Caco-2 (cell line): ENCODE measurements around the gene AKR1C8. TPM values are rescaled to one million over a fixed set of nuclear protein-coding genes. Genes with fewer than 3 reads are reported as not detected.

Source experiments
- BruUV-seq: library from RNA; stranded (reverse); fragments of 400-500 nt; replicated peaks from 2 replicates; lab custom pipeline; 2021; lab: Mats Ljungman, UMichigan
- CTCF ChIA-PET: fragments of 300-600 bp; sonication (Branson Sonifier 250); formaldehyde crosslinking; loops from one replicate; lab custom pipeline; 2022; ENCODE audit warnings: antibody characterized with exemption; lab: Charles Lee
- POLR2A ChIA-PET: fragments of 300-600 bp; sonication (Branson Sonifier 250); formaldehyde crosslinking; loops from one replicate; lab custom pipeline; 2022; ENCODE audit warnings: antibody characterized with exemption; lab: Charles Lee
- DNase-seq, 2 experiments: peaks; one replicate each; pipeline versions ENCODE4 v3.0.0 to v3.0.0-alpha.2; 2020 to 2022
- H3K27me3 ChIP-seq: replicated peaks from 2 replicates; pipeline ENCODE4 v1.6.0; 2011; ENCODE audit warnings: low read length; ENCODE audit not compliant: control insufficient read depth, insufficient read depth
- H3K36me3 ChIP-seq: 2 replicates; pipeline ENCODE4 v1.5.1; 2011; ENCODE audit warnings: low read length; ENCODE audit not compliant: control insufficient read depth, insufficient read depth
- H3K4me1 ChIP-seq: fragments of 250-450 bp; sonication (Bioruptor Pico); 2 replicates; pipeline ENCODE4 v1.5.1; 2020; ENCODE audit warnings: mild to moderate bottlenecking
- H3K4me3 ChIP-seq: 2 replicates; pipeline ENCODE4 v1.5.1; 2011; ENCODE audit warnings: low read depth, mild to moderate bottlenecking, control low read depth, low read length
- H3K9me3 ChIP-seq: fragments of 250-450 bp; sonication (Bioruptor Pico); 2 replicates; pipeline ENCODE4 v1.5.1; 2020; ENCODE audit warnings: mild to moderate bottlenecking, moderate library complexity
- H3K27ac Mint-ChIP-seq: one replicate; pipeline ENCODE4 v1.8.0; 2022; ENCODE audit warnings: mixed read lengths; ENCODE audit not compliant: unreplicated experiment
- H3K27me3 Mint-ChIP-seq: one replicate; pipeline ENCODE4 v1.8.0; 2022; ENCODE audit warnings: mixed read lengths; ENCODE audit not compliant: insufficient read depth, unreplicated experiment
- H3K36me3 Mint-ChIP-seq: one replicate; pipeline ENCODE4 v1.8.0; 2022; ENCODE audit warnings: mild to moderate bottlenecking, mixed read lengths; ENCODE audit not compliant: insufficient read depth, unreplicated experiment
- H3K4me1 Mint-ChIP-seq: one replicate; pipeline ENCODE4 v1.8.0; 2022; ENCODE audit warnings: low read depth, mixed read lengths; ENCODE audit not compliant: unreplicated experiment
- H3K4me3 Mint-ChIP-seq: one replicate; pipeline ENCODE4 v1.8.0; 2022; ENCODE audit warnings: mild to moderate bottlenecking, moderate library complexity, mixed read lengths; ENCODE audit not compliant: unreplicated experiment
- H3K9me3 Mint-ChIP-seq: one replicate; pipeline ENCODE4 v1.8.0; 2022; ENCODE audit warnings: mixed read lengths; ENCODE audit not compliant: unreplicated experiment
- CTCF ChIP-seq, 2 experiments: fragments of 200-600 bp in 1 of 2; IDR thresholded peaks; 1 replicate in 1 of 2; 2 replicates in 1 of 2; pipeline versions ENCODE4 v1.5.1 to v1.8.0; 2011 to 2022; ENCODE audit warnings: antibody characterized with exemption in 1 of 2, control low read depth in 1 of 2, inconsistent platforms in 1 of 2, low read depth in 1 of 2, low read length in 1 of 2, mild to moderate bottlenecking in 1 of 2, moderate library complexity in 1 of 2; ENCODE audit not compliant: insufficient read depth in 1 of 2, severe bottlenecking in 1 of 2, unreplicated experiment in 1 of 2
- intact Hi-C: fragments of 100-400 bp; cut with micrococcal nuclease; formaldehyde crosslinking; loops from one replicate; pipeline ENCODE4 v1.10.0; 2022; ENCODE audit not compliant: unreplicated experiment
- total RNA-seq: library from RNA; stranded (reverse); gene quantifications from 2 replicates; pipeline ENCODE4 v1.2.3, GENCODE V29; 2022

AKR1C8 gene
- total RNA-seq, 1 experiment from 2014 or later: not detected

- H3K4me3 Mint-ChIP-seq: no peak overlapping the region
- Histone ChIP-seq H3K9me3 (peaks cover 32% of the 10 kb centered on the region), H3K4me3 (no peak overlapping the region), H3K4me1 (no peaks in the 10 kb centered on the region), H3K27me3 (no peaks in the 10 kb centered on the region), H3K36me3 (no peaks in the 10 kb centered on the region)
- no peaks in the 10 kb centered on the region for H3K4me1 Mint-ChIP-seq
- POLR2A ChIA-PET: no interaction called here
- DNase-seq: no peak
- no TSS peak for BruUV-seq
- no peaks in the 10 kb centered on the region for H3K27me3 Mint-ChIP-seq
- H3K27ac Mint-ChIP-seq: peak overlapping the region; percentile 23
- intact Hi-C loops: no loop called here
- no peaks in the 10 kb centered on the region for H3K36me3 Mint-ChIP-seq
- peaks cover 67% of the 10 kb centered on the region for H3K9me3 Mint-ChIP-seq
- CTCF ChIA-PET: interaction anchor here (0.6 kb wide), 1 partner anchor 65 kb away, joined by 3 read pairs; no protein-coding TSS in a partner anchor
- TF ChIP-seq CTCF (IDR thresholded peaks at IDR 0.05; ENCODE audit: insufficient read depth in 1 of 2, low read depth in 1 of 2, low read length in 1 of 2, severe bottlenecking in 1 of 2, unreplicated experiment in 1 of 2): no peak
Measured at GRCh38 chr10:5168897-5169420, 16.0 kb downstream of the AKR1C8 start.

DNA sequence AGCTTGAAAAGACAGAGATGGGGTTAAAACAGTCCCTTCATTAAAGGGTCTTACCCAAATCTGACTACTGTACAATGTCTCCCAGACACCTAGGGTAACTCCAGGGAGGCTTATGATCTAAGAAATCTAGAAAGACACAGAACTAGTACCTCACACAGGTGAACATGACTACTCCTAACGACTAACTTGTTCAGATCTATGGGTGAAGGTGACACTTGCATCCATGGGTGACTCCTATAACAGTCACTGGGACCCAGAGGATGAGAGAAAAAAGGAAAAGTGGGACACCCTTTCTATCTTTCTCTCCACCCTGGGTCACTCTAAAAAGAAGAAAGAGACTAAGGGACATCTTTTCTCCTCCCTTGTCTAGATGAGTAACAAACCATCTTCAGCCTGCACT lies 19.2 kb downstream of the AKR1C8 start:
- H3K27ac Mint-ChIP-seq: no peak overlapping the region
- Histone ChIP-seq H3K27me3 (no peaks in the 10 kb centered on the region), H3K9me3 (peaks cover 54% of the 10 kb centered on the region), H3K4me1 (no peaks in the 10 kb centered on the region), H3K4me3 (no peak overlapping the region), H3K36me3 (no peaks in the 10 kb centered on the region)
- no peak for TF ChIP-seq CTCF (IDR thresholded peaks at IDR 0.05; ENCODE audit: insufficient read depth in 1 of 2, low read depth in 1 of 2, low read length in 1 of 2, severe bottlenecking in 1 of 2, unreplicated experiment in 1 of 2)
- H3K27me3 Mint-ChIP-seq: no peaks in the 10 kb centered on the region
- no peak overlapping the region for H3K4me3 Mint-ChIP-seq
- H3K36me3 Mint-ChIP-seq: no peaks in the 10 kb centered on the region
- intact Hi-C loops: no loop called here
- peaks cover 83% of the 10 kb centered on the region for H3K9me3 Mint-ChIP-seq
- POLR2A ChIA-PET: no interaction called here
- CTCF ChIA-PET: no interaction called here
- BruUV-seq: no TSS peak
- DNase-seq: peak in 1 of 2 experiments; percentile 20
- no peaks in the 10 kb centered on the region for H3K4me1 Mint-ChIP-seq

DNA sequence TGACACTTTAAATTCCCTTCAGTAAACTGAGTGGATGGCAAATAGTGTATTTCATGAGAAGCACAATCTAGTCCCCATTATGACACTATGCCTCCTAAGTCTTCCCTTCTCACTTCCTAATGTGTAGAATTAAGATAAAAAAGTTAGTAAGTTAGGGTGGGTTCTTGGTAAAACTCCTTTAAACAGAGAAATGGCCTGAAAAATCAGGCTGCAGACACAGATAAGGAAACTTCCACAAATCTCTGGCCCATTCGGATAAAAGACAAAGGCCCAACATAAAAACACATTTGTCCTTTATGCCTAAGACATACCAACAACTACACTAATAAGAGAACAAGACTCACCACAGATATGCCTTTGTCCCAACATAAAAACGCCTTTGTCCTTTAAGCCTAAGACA lies 21.5 kb downstream of the AKR1C8 start:
- Mint-ChIP-seq H3K27me3 (no peaks in the 10 kb centered on the region), H3K27ac (no peak overlapping the region), H3K36me3 (no peaks in the 10 kb centered on the region), H3K4me1 (no peaks in the 10 kb centered on the region), H3K4me3 (no peak overlapping the region), H3K9me3 (peaks cover 89% of the 10 kb centered on the region)
- POLR2A ChIA-PET: no interaction called here
- intact Hi-C loops: no loop called here
- CTCF ChIA-PET: no interaction called here
- peaks cover 50% of the 10 kb centered on the region for H3K9me3 ChIP-seq
- DNase-seq: no peak
- TF ChIP-seq CTCF (IDR thresholded peaks at IDR 0.05; ENCODE audit: insufficient read depth in 1 of 2, low read depth in 1 of 2, low read length in 1 of 2, severe bottlenecking in 1 of 2, unreplicated experiment in 1 of 2): no peak
- no peak overlapping the region for H3K4me3 ChIP-seq
- no peaks in the 10 kb centered on the region for H3K27me3 ChIP-seq
- H3K4me1 ChIP-seq: no peaks in the 10 kb centered on the region
- BruUV-seq: no TSS peak
- H3K36me3 ChIP-seq: no peaks in the 10 kb centered on the region
